Prostate gland (tissue), 2 donors: ENCODE data around the gene ZNRF1.

Experiments
- CTCF ChIP-seq, 4 experiments: fragments of 200-600 bp in 2 of 4; fragments of 450-650 bp in 2 of 4; sonication (generic) in 2 of 4; IDR thresholded peaks; 1 replicate in 3 of 4; 2 replicates in 1 of 4; pipeline ENCODE4 v1.5.1; 2016 to 2019; ENCODE audit warnings: antibody characterized with exemption in 4 of 4, mild to moderate bottlenecking in 2 of 4, moderate library complexity in 2 of 4
- POLR2A ChIP-seq: fragments of 450-650 bp; IDR thresholded peaks from one replicate; pipeline ENCODE4 v1.6.1; 2016; ENCODE audit warnings: antibody characterized with exemption, mild to moderate bottlenecking
- POLR2AphosphoS5 ChIP-seq: sonication (generic); formaldehyde crosslinking; IDR thresholded peaks from one replicate; pipeline ENCODE4 v1.6.1; 2017; ENCODE audit warnings: antibody characterized with exemption

- TF ChIP-seq POLR2AphosphoS5 (peak; percentile 69), CTCF (IDR thresholded peaks at IDR 0.05) (peak in 1 of 4 experiments; percentile 6), POLR2A (peak; percentile 20)
Observed at GRCh38 chr16:75108792-75109731, 110.2 kb downstream of the ZNRF1 start.
